Stimulated activated memory B cell treated with anti-CD40 and anti-IgM and Interleukin-4, amounts not matched to agents 10 μg/mL and 1 μg/mL and 100 μg/mL, for 72 hours (primary cell): ENCODE measurements around the gene LRRC37A3.
"Not testable (repeated sequence)": the region's sequence is repeated elsewhere in the genome, so short reads cannot be mapped to it uniquely, and the experiment has no call there.

Experiments used
- ATAC-seq: fragments of 150-1000 bp; cut with Tn5 transposase; 2 replicates; pipeline ENCODE4 v1.10.0; 2021
- H3K27ac Mint-ChIP-seq: one replicate; pipeline ENCODE4 v1.8.0; 2022; ENCODE audit warnings: mild to moderate bottlenecking, mixed read lengths
- H3K27me3 Mint-ChIP-seq: one replicate; pipeline ENCODE4 v1.8.0; 2022; ENCODE audit warnings: mixed read lengths
- H3K36me3 Mint-ChIP-seq: one replicate; pipeline ENCODE4 v1.8.0; 2022; ENCODE audit warnings: mixed read lengths
- H3K4me1 Mint-ChIP-seq: one replicate; pipeline ENCODE4 v1.8.0; 2022; ENCODE audit warnings: mixed read lengths
- H3K4me3 Mint-ChIP-seq: one replicate; pipeline ENCODE4 v1.8.0; 2022; ENCODE audit warnings: mild to moderate bottlenecking, moderate library complexity, mixed read lengths
- H3K9me3 Mint-ChIP-seq: one replicate; pipeline ENCODE4 v1.8.0; 2022; ENCODE audit warnings: mixed read lengths

Gene LRRC37A3

GRCh38 chr17:64829068-64829467 is 90.2 kb downstream of the LRRC37A3 start:
- not testable (repeated sequence) for ATAC-seq

GRCh38 chr17:64818904-64819303 is 100.4 kb downstream of the LRRC37A3 start:
- not testable (repeated sequence) for H3K4me1 Mint-ChIP-seq, ATAC-seq, H3K9me3 Mint-ChIP-seq, H3K27me3 Mint-ChIP-seq, H3K4me3 Mint-ChIP-seq, H3K27ac Mint-ChIP-seq
- H3K36me3 Mint-ChIP-seq, result peaks cover 35% of the 10 kb centered on the region

More at GRCh38 chr17:64829068-64829467, 90.2 kb downstream of the LRRC37A3 start:
- peaks cover 20% of the 10 kb centered on the region for H3K4me1 Mint-ChIP-seq
- not testable (repeated sequence) for H3K4me3 Mint-ChIP-seq, H3K27ac Mint-ChIP-seq, H3K27me3 Mint-ChIP-seq, H3K36me3 Mint-ChIP-seq, H3K9me3 Mint-ChIP-seq

- H3K27me3 Mint-ChIP-seq, H3K27ac Mint-ChIP-seq, H3K9me3 Mint-ChIP-seq, H3K4me1 Mint-ChIP-seq, H3K4me3 Mint-ChIP-seq, ATAC-seq: not testable (repeated sequence)
- peaks cover 21% of the 10 kb centered on the region for H3K36me3 Mint-ChIP-seq
Measured at GRCh38 chr17:64815833-64816198, 103.5 kb downstream of the LRRC37A3 start.

- peaks cover 18% of the 10 kb centered on the region for H3K36me3 Mint-ChIP-seq
- H3K4me3 Mint-ChIP-seq, H3K27ac Mint-ChIP-seq, H3K27me3 Mint-ChIP-seq, H3K9me3 Mint-ChIP-seq, ATAC-seq, H3K4me1 Mint-ChIP-seq: not testable (repeated sequence)
Measured at GRCh38 chr17:64814993-64815832, 104.1 kb downstream of the LRRC37A3 start.

- H3K4me3 Mint-ChIP-seq, result peak overlapping the region; percentile 17
- H3K27ac Mint-ChIP-seq, result peak overlapping the region; percentile 67
- H3K36me3 Mint-ChIP-seq, result peaks cover 24% of the 10 kb centered on the region
- peak; percentile 99 for ATAC-seq
- H3K27me3 Mint-ChIP-seq, H3K9me3 Mint-ChIP-seq: not testable (repeated sequence)
- H3K4me1 Mint-ChIP-seq, result peaks cover 17% of the 10 kb centered on the region
Measured at GRCh38 chr17:64808178-64808977, 110.9 kb downstream of the LRRC37A3 start.
